Muscle of leg (tissue), 11 donors: Measurements from ENCODE around the gene SOS1. TPM values are rescaled to one million over a fixed set of nuclear protein-coding genes. Genes with fewer than 3 reads are reported as not detected.

ENCODE experiments used
- DNase-seq: peaks from one replicate; pipeline ENCODE4 v3.0.0; 2013
- H3K27ac ChIP-seq: one replicate; pipeline ENCODE4 v1.5.1; 2013; ENCODE audit warnings: mild to moderate bottlenecking, low read length, control low read depth
- H3K27me3 ChIP-seq: one replicate; pipeline ENCODE4 v1.6.1; 2013; ENCODE audit warnings: low read length; ENCODE audit not compliant: control insufficient read depth, insufficient read depth
- H3K36me3 ChIP-seq: one replicate; pipeline ENCODE4 v1.6.1; 2013; ENCODE audit warnings: low read length; ENCODE audit not compliant: control insufficient read depth, insufficient read depth
- H3K4me1 ChIP-seq: one replicate; pipeline ENCODE4 v1.6.1; 2013; ENCODE audit warnings: low read length; ENCODE audit not compliant: control insufficient read depth, insufficient read depth
- H3K4me3 ChIP-seq: one replicate; pipeline ENCODE4 v1.5.1; 2013; ENCODE audit warnings: low read length, control low read depth
- H3K9me3 ChIP-seq: replicated peaks from 2 replicates; pipeline ENCODE4 v1.6.1; 2013; ENCODE audit warnings: low read depth, low read length; ENCODE audit not compliant: control insufficient read depth
- WGBS: methylation state at CpG from one replicate; pipeline ENCODE4 v1.1.5; 2013; ENCODE audit warnings: missing lambda C conversion rate; ENCODE audit not compliant: insufficient coverage; 5-methylcytosine and 5-hydroxymethylcytosine counted together
- polyA plus RNA-seq, 8 donors: library from polyadenylated mRNA; unstranded; fragments of 120-200 nt; gene quantifications; one replicate each; pipeline versions ENCODE4 v1.2.1 to v1.2.3, GENCODE V29; 2013; ENCODE audit warnings: inconsistent platforms in 1 of 8, low replicate concordance in 1 of 8; ENCODE audit not compliant: insufficient read length in 8 of 8, insufficient read depth in 1 of 8
- total RNA-seq: library from RNA; stranded (reverse); fragments of 120-200 nt; gene quantifications from one replicate; pipeline ENCODE4 v1.2.4, GENCODE V29; 2013

Gene SOS1
- total and polyA plus RNA-seq, 9 donors = 18.5 to 33.8 (median 24.9) TPM

DNA sequence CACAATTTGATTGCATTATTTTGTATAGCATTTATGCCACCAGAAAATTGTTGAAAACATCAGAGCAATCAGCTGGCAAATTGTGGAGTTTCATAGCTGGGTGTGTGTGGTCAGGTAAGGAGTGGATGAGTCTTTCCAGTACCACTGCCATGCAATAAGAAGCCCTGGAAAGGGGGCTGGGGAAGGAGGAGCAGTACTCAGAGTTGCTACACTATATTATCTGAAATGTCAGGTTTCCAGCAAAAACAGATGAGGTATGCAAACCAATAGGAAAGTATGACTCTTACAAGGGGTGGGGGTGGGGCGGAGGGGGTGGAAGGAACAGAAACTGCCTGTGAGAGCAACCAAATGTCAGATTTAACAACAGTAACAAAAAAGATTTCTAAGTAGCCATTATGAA, 112.2 kb downstream of the SOS1 start:
- no peaks in the 10 kb centered on the region for H3K9me3 ChIP-seq
- peaks cover 18% of the 10 kb centered on the region for H3K36me3 ChIP-seq
- no peaks in the 10 kb centered on the region for H3K4me1 ChIP-seq
- 100% methylated on average over 1 of the region's 1 CpG for WGBS
- H3K27ac ChIP-seq = no peak overlapping the region
- peak; percentile 6 for DNase-seq
- no peak overlapping the region for H3K4me3 ChIP-seq
- no peaks in the 10 kb centered on the region for H3K27me3 ChIP-seq

DNA sequence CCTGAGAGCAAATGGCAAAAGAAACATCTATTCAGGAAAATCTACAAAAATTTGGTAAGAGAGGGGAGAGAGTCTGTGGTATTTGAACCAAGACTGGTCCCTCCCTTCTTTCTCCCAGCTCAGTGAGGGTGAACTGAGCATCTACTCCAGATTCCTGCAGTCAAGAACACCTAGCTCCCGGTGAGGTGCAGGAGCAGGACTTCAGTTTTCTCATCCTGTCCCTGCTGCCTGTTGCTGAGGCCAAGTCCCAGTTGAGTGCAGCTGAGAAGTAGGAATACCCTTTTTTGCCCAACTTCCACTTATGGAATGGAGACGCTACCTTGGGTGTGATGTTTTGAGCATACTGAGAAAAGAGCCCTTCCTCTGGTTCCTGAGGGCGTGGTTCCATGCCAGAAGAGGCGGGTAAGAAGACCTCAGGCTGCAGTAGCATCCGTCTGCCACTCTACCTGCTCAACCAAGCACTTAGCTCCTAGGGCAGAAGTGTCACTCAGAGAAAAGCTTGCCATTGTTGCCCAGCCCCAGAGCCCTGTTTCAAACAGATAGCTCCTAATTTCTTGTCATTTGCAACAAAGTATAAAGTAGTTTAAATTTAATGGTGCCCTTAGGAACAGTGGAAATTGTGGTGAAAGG, 112.9 kb downstream of the SOS1 start:
- Histone ChIP-seq H3K9me3 (no peaks in the 10 kb centered on the region), H3K27ac (no peak overlapping the region), H3K4me1 (no peaks in the 10 kb centered on the region), H3K27me3 (no peaks in the 10 kb centered on the region), H3K36me3 (peaks cover 17% of the 10 kb centered on the region), H3K4me3 (no peak overlapping the region)
- no peak for DNase-seq
- 80% methylated on average over 1 of the region's 5 CpGs for WGBS

DNA sequence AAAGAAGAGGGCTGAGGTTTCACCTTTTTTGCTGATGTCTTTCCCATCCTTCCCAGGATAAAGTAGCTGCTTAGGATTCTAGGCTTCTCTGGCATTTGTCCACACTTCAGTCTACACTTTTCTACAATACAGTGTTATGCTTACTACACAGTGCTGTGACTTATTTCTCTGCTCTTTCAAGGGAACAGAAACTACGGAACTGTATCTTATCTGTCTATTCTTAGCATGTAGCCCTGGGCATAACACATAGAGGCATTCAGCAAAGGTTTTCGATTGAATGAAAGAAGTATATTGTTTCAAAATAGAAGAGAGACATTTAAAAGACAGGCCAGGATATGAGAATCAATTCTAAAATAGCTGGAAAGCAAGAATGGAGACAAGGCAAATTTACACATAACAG, 120.3 kb downstream of the SOS1 start:
- Histone ChIP-seq H3K4me3 (no peak overlapping the region), H3K4me1 (no peaks in the 10 kb centered on the region), H3K27ac (no peak overlapping the region), H3K36me3 (peaks cover 36% of the 10 kb centered on the region), H3K9me3 (no peaks in the 10 kb centered on the region), H3K27me3 (no peaks in the 10 kb centered on the region)
- WGBS = 40% methylated on average over 1 of the region's 2 CpGs
- DNase-seq = no peak

DNA sequence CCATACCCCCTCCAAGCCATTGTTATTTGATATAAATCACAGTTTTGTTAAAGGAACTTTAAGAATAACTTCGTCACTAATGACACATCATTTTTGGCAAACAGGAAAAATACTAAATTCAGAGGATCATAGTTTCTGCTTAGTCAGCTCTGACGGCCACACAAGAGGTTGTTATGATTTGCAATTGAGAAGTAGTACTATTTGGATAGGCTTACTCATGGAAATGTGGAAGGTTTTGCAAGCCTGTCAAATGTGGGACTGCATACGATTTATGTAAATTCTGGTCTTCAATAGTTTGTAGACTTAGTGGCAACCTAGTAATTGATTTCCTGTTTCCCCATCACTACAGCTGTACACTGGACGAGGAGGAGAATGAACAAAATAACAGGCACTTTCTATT, 123.1 kb downstream of the SOS1 start:
- Histone ChIP-seq H3K36me3 (peaks cover 45% of the 10 kb centered on the region), H3K4me1 (no peaks in the 10 kb centered on the region), H3K9me3 (no peaks in the 10 kb centered on the region), H3K27me3 (no peaks in the 10 kb centered on the region), H3K4me3 (no peak overlapping the region), H3K27ac (no peak overlapping the region)
- DNase-seq = peak; percentile 67
- 50% methylated on average over 1 of the region's 4 CpGs for WGBS

DNA sequence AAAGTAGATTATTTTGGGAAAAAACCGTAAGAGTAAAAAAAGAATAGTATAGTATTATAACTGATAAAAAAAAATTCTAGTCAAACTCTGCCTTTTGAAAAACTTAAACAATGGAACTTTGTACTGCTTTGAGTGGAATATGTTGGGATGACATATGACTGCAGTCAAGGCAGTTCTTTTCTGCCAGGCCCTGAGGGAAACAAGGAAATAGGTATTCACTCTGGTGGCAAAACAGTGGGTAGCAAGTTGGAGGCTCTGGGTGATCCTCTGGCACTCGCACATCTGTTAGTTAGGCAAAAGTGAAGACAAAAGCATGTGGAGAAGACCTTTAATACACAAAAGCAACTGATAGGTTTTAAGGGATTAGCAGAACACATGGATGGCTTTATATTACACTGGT, 129.0 kb downstream of the SOS1 start:
- H3K36me3 ChIP-seq = peaks cover 22% of the 10 kb centered on the region
- no peaks in the 10 kb centered on the region for H3K9me3 ChIP-seq
- no peaks in the 10 kb centered on the region for H3K4me1 ChIP-seq
- H3K27ac ChIP-seq = no peak overlapping the region
- no peaks in the 10 kb centered on the region for H3K27me3 ChIP-seq
- DNase-seq = no peak
- no CpG with 5 or more reads among the region's 2 CpGs for WGBS
- H3K4me3 ChIP-seq = no peak overlapping the region

DNA sequence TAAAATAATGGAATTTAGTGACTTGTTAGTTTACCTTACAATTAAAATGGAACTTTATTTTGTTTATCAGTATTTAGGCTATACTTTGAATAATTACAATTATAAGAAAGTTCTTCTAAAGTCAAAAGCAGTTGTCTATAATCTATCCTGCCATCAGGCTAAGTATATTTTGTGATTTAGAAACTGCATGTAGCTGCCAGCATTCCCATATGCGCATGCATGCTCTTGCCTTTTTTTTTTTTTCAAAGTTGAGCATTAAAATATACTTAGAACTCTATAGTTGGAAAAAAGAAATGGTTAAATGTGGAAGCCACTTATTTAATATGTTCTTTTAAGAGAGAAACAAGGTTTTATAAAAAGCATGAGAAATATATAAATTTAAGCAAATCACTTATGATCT, 132.1 kb downstream of the SOS1 start:
- no peak for DNase-seq
- Histone ChIP-seq H3K4me3 (no peak overlapping the region), H3K27me3 (no peaks in the 10 kb centered on the region), H3K4me1 (no peaks in the 10 kb centered on the region), H3K27ac (no peak overlapping the region), H3K36me3 (peaks cover 33% of the 10 kb centered on the region), H3K9me3 (no peaks in the 10 kb centered on the region)
- no CpG with 5 or more reads among the region's 1 CpG for WGBS

DNA sequence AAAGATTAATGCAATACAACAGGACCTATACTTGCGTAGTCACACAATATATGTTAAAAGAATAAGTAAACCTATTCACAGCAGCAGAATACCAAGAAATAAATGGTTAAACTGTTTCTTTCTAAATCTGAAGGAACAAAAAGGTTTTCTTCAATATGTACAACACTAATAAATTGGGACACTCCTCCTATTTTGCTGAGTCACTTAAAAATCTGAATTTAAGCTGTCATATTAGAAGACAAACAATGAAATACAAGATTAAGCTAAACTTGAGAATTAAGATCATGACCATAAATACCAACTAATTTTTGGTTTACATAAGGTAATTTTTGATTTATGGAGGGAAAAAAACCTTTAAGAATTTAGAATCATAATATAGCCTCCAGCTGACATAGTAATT, 138.4 kb downstream of the SOS1 start:
- WGBS = no CpG with 5 or more reads among the region's 1 CpG
- no peak overlapping the region for H3K27ac ChIP-seq
- no peaks in the 10 kb centered on the region for H3K4me1 ChIP-seq
- no peak overlapping the region for H3K4me3 ChIP-seq
- no peak for DNase-seq
- H3K27me3 ChIP-seq = no peaks in the 10 kb centered on the region
- no peaks in the 10 kb centered on the region for H3K9me3 ChIP-seq
- peaks cover 20% of the 10 kb centered on the region for H3K36me3 ChIP-seq

DNA sequence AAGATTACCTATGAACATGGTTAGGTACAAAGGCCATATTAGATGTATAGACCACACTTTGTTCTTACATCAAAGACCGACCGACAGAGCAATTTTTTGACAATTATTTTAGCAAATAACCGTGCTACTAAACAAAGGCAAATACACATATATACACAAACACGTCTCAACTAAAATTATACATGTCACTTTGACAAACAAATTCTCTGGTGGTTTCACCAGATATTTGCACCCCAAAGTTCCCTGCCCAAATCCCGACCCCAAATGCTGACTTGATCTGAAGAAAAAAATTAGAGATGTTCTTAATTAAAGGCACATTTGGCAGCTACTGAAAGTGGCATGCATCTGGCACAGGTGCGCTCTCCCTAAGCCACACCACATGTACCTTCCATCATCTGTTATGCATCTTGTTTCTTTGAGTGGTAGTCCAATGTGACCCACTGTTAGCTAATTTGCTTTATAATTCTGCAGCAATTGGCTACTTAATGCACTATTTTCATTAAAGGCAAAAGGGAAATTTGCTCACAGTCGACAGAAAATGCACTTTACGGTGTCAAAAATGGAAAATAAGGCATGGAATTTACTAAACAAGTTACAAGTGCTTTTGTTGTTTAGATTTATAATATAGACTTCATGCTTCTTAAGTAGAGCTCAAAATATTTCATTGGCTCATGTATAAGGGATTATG, 139.0 kb downstream of the SOS1 start:
- Histone ChIP-seq H3K27ac (no peak overlapping the region), H3K27me3 (no peaks in the 10 kb centered on the region), H3K9me3 (no peaks in the 10 kb centered on the region), H3K4me1 (no peaks in the 10 kb centered on the region), H3K36me3 (peaks cover 20% of the 10 kb centered on the region), H3K4me3 (no peak overlapping the region)
- WGBS = 94% methylated on average over 6 of the region's 8 CpGs
- no peak for DNase-seq

DNA sequence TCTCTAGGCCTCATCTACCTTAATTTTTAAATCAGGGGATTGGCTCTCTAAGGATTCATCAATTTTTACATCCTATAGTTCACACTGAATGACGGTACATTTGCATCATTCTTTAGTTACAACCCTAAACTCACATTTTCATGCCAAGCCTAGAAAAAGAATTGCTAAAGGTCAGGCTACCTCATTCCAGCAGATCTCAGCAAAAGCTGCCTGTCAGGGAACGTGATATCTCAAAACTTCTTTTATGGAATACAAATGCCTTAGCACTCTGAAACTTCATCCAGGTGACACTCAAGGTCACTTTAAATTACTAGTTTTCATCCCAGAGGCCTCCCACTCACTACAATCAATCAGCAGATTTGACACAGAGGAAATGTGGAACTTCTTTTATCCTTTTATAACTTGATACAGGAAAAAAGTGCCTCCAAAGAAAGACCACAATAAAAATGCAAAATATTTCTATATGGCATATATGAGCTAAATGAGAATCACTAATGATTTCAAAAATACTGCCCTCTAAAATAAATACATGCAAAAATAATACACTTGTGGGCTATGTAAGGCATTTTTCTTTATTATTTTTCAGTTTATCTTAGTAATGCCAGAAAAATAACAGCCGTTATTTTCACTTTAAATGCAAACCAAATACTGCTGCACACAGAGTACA, 139.7 kb downstream of the SOS1 start:
- no peaks in the 10 kb centered on the region for H3K9me3 ChIP-seq
- H3K4me3 ChIP-seq = no peak overlapping the region
- H3K4me1 ChIP-seq = no peaks in the 10 kb centered on the region
- H3K36me3 ChIP-seq = peaks cover 17% of the 10 kb centered on the region
- 67% methylated on average over 1 of the region's 3 CpGs for WGBS
- no peak for DNase-seq
- no peak overlapping the region for H3K27ac ChIP-seq
- H3K27me3 ChIP-seq = no peaks in the 10 kb centered on the region

DNA sequence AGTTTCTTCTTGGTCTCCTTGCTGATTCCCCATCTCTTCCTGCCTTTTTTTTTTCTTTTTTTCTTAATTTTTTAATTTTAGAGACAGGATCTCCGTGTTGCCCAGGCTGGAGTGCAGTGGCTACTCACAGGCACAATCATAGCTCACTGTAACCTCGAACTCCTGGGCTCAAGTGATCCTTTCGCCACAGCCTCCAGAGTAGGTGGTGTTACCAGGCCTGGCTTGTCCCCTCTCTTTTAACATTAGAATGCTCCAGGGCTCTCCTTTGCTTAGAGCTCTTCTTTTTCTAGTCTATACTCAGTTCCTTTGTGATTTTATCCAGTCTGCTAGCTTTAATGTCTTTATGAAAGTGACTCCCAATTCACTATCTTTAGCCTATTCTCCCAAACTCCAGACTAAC, 141.9 kb downstream of the SOS1 start:
- H3K4me3 ChIP-seq = no peak overlapping the region
- no peaks in the 10 kb centered on the region for H3K4me1 ChIP-seq
- no peak for DNase-seq
- H3K9me3 ChIP-seq = no peaks in the 10 kb centered on the region
- H3K36me3 ChIP-seq = peaks cover 2% of the 10 kb centered on the region
- 92% methylated on average over 3 of the region's 3 CpGs for whole genome bisulfite sequencing
- no peak overlapping the region for H3K27ac ChIP-seq
- H3K27me3 ChIP-seq = no peaks in the 10 kb centered on the region
